Suppressor macrophage treated with lipopolysaccharide for 4 hours (primary cell): Measurements from ENCODE around the gene SEMA6A.

ENCODE experiments used
- DNase-seq: peaks from one replicate; pipeline ENCODE4 v3.0.0-alpha.2; 2020

The SEMA6A gene

GRCh38 chr5:116521173-116521872, 53.3 kb downstream of the SEMA6A start:
- DNase-seq, result no peak

GRCh38 chr5:116520771-116521170, 53.9 kb downstream of the SEMA6A start:
- DNase-seq, result no peak

- DNase-seq, result no peak
These were observed 56.2 kb downstream of the SEMA6A start for GRCh38 chr5:116518423-116518822.

- DNase-seq, result no peak
These were observed 57.1 kb downstream of the SEMA6A start for GRCh38 chr5:116517488-116517887.

- DNase-seq, result no peak
These were observed 58.6 kb downstream of the SEMA6A start for GRCh38 chr5:116516021-116516420.

GRCh38 chr5:116514421-116514970, 60.1 kb downstream of the SEMA6A start:
- DNase-seq, result no peak

- no peak for DNase-seq
These were observed 64.1 kb downstream of the SEMA6A start for GRCh38 chr5:116510517-116510916.

GRCh38 chr5:116509483-116510244, 65.0 kb downstream of the SEMA6A start:
- no peak for DNase-seq

GRCh38 chr5:116508835-116509234, 65.8 kb downstream of the SEMA6A start:
- DNase-seq, result no peak

- no peak for DNase-seq
These were observed 66.5 kb downstream of the SEMA6A start for GRCh38 chr5:116507941-116508655.

GRCh38 chr5:116507051-116507537, 67.5 kb downstream of the SEMA6A start:
- DNase-seq, result no peak

- no peak for DNase-seq
These were observed 68.1 kb downstream of the SEMA6A start for GRCh38 chr5:116506488-116506887.

- no peak for DNase-seq
These were observed 69.9 kb downstream of the SEMA6A start for GRCh38 chr5:116504593-116505166.

GRCh38 chr5:116502616-116503015, 72.0 kb downstream of the SEMA6A start:
- no peak for DNase-seq

- no peak for DNase-seq
These were observed 72.5 kb downstream of the SEMA6A start for GRCh38 chr5:116502138-116502537.

- no peak for DNase-seq
These were observed 76.0 kb downstream of the SEMA6A start for GRCh38 chr5:116498503-116499048.

GRCh38 chr5:116497631-116498030, 77.0 kb downstream of the SEMA6A start:
- DNase-seq, result no peak

GRCh38 chr5:116495786-116496357, 78.8 kb downstream of the SEMA6A start:
- DNase-seq, result no peak

GRCh38 chr5:116494784-116495450, 79.7 kb downstream of the SEMA6A start:
- no peak for DNase-seq

- no peak for DNase-seq
These were observed 81.8 kb downstream of the SEMA6A start for GRCh38 chr5:116492776-116493175.

- peak; percentile 26 for DNase-seq
These were observed 82.5 kb downstream of the SEMA6A start for GRCh38 chr5:116492016-116492623.
